SU-DHL-6 (cell line): Measurements from ENCODE around the gene AOAH.

Source experiments
- EZH2phosphoT487 ChIP-seq: fragments of 200-600 bp; sonication (generic), shearing (Covaris generic); conservative IDR thresholded peaks from 2 replicates; pipeline ENCODE4 v1.6.1; 2018; ENCODE audit warnings: mild to moderate bottlenecking, antibody characterized with exemption, low read length, moderate library complexity, mixed read lengths
- TF ChIP-seq, protein P1 (sequence below): fragments of 200-600 bp; sonication (generic); IDR thresholded peaks from one replicate; pipeline ENCODE4 v1.5.1; 2017; ENCODE audit warnings: antibody characterized with exemption, mild to moderate bottlenecking, low read length, moderate library complexity; ENCODE audit not compliant: insufficient read depth, poor library complexity, severe bottlenecking

DNA sequence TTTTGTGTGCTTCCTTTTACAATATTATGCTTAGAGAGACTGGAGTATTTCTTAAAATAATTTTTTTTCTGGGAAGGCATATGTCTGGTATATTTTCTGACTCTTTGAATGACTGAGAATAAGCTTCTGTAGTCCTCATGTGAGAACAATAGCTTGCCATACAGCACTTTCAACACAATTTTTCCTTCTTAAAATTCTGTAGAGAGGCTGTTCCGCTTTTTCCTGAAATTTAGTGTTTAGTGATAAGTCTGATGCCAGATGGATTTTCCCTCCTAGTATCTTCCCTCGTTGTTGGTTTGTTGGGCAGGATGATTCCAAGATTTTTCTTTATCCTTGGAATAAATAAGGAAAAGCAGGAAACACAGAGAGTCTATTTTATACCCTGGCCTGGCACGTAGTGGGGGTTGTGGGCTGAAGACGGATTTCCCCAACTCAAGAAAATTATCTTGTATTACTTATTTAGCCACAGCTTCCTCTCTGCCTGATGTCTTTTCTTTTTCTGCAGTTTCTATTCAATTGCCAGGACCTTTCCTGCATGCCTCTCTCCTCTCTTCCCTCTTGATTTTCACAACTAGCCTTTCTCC is 111.2 kb downstream of the AOAH start:
- TF ChIP-seq, protein P1, sequence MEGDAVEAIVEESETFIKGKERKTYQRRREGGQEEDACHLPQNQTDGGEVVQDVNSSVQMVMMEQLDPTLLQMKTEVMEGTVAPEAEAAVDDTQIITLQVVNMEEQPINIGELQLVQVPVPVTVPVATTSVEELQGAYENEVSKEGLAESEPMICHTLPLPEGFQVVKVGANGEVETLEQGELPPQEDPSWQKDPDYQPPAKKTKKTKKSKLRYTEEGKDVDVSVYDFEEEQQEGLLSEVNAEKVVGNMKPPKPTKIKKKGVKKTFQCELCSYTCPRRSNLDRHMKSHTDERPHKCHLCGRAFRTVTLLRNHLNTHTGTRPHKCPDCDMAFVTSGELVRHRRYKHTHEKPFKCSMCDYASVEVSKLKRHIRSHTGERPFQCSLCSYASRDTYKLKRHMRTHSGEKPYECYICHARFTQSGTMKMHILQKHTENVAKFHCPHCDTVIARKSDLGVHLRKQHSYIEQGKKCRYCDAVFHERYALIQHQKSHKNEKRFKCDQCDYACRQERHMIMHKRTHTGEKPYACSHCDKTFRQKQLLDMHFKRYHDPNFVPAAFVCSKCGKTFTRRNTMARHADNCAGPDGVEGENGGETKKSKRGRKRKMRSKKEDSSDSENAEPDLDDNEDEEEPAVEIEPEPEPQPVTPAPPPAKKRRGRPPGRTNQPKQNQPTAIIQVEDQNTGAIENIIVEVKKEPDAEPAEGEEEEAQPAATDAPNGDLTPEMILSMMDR = no peak
- TF ChIP-seq EZH2phosphoT487 = no peak
